Endothelial cell (in vitro differentiated cells): ENCODE measurements around the gene MBD3. TPM values are rescaled to one million over a fixed set of nuclear protein-coding genes. Genes with fewer than 3 reads are reported as not detected.

Experiments used
- DNase-seq: peaks from one replicate; pipeline ENCODE4 v3.0.0; 2021; ENCODE audit warnings: low spot score
- H3K27ac Mint-ChIP-seq: one replicate; pipeline ENCODE4 v1.8.0; 2021; ENCODE audit warnings: mixed read lengths, inconsistent platforms; ENCODE audit not compliant: unreplicated experiment
- H3K27me3 Mint-ChIP-seq: one replicate; pipeline ENCODE4 v1.8.0; 2021; ENCODE audit warnings: mild to moderate bottlenecking, moderate library complexity, mixed read lengths, inconsistent platforms; ENCODE audit not compliant: unreplicated experiment
- H3K36me3 Mint-ChIP-seq: one replicate; pipeline ENCODE4 v1.8.0; 2021; ENCODE audit warnings: mild to moderate bottlenecking, low read depth, mixed read lengths, inconsistent platforms; ENCODE audit not compliant: unreplicated experiment
- H3K4me1 Mint-ChIP-seq: one replicate; pipeline ENCODE4 v1.8.0; 2021; ENCODE audit warnings: mild to moderate bottlenecking, mixed read lengths, inconsistent platforms; ENCODE audit not compliant: unreplicated experiment
- H3K4me3 Mint-ChIP-seq: one replicate; pipeline ENCODE4 v1.8.0; 2021; ENCODE audit warnings: mild to moderate bottlenecking, mixed read lengths, inconsistent platforms; ENCODE audit not compliant: unreplicated experiment
- H3K9me3 Mint-ChIP-seq: one replicate; pipeline ENCODE4 v1.8.0; 2021; ENCODE audit warnings: mixed read lengths, inconsistent platforms; ENCODE audit not compliant: unreplicated experiment
- total RNA-seq: library from RNA; stranded (reverse); fragmentation: NEBNext Ultra II Directional; extraction: Animal tissue kit (Norgen Biotek cat#: 25700); gene quantifications from one replicate; pipeline ENCODE4 v1.2.1, GENCODE V29; 2021; ENCODE audit not compliant: unreplicated experiment
- TF ChIP-seq, protein P1 (sequence below): fragments of 200-600 bp; sonication (generic); IDR thresholded peaks from one replicate; pipeline ENCODE4 v1.5.0; 2021; ENCODE audit warnings: antibody characterized with exemption; ENCODE audit not compliant: unreplicated experiment

MBD3 gene
- total RNA-seq, 1 donor from 2014 or later, result 81.4 TPM

DNA sequence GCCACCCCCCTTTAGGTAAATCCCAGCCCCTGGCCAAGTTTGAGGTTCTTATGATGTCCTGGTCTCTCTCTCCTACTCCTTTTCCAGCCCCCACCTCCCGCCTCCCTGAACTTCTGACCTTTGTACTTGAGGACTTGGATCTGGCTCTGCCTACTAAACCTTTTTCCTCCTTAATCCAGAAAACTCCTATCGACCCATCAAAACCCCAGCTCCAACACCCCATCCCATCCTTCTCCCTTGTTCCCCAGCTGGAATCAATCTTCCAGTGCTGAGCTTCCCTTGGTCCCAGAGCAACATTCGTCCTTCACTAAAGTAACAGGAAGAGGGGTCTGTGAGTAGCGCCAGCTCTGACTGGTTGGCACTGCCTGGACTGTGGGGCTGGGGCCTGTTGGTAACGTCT, 29.9 kb upstream of the MBD3 start:
- TF ChIP-seq, protein P1, sequence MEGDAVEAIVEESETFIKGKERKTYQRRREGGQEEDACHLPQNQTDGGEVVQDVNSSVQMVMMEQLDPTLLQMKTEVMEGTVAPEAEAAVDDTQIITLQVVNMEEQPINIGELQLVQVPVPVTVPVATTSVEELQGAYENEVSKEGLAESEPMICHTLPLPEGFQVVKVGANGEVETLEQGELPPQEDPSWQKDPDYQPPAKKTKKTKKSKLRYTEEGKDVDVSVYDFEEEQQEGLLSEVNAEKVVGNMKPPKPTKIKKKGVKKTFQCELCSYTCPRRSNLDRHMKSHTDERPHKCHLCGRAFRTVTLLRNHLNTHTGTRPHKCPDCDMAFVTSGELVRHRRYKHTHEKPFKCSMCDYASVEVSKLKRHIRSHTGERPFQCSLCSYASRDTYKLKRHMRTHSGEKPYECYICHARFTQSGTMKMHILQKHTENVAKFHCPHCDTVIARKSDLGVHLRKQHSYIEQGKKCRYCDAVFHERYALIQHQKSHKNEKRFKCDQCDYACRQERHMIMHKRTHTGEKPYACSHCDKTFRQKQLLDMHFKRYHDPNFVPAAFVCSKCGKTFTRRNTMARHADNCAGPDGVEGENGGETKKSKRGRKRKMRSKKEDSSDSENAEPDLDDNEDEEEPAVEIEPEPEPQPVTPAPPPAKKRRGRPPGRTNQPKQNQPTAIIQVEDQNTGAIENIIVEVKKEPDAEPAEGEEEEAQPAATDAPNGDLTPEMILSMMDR, result no peak
- no peaks in the 10 kb centered on the region for H3K9me3 Mint-ChIP-seq
- H3K27ac Mint-ChIP-seq, result peak overlapping the region; percentile 53
- H3K36me3 Mint-ChIP-seq, result peaks cover 25% of the 10 kb centered on the region
- peaks cover 11% of the 10 kb centered on the region for H3K27me3 Mint-ChIP-seq
- DNase-seq, result no peak
- H3K4me1 Mint-ChIP-seq, result no peaks in the 10 kb centered on the region
- peak overlapping the region; percentile 73 for H3K4me3 Mint-ChIP-seq

- no peak overlapping the region for H3K4me3 Mint-ChIP-seq
- H3K36me3 Mint-ChIP-seq, result peaks cover 27% of the 10 kb centered on the region
- no peaks in the 10 kb centered on the region for H3K9me3 Mint-ChIP-seq
- H3K27ac Mint-ChIP-seq, result no peak overlapping the region
- DNase-seq, result no peak
- TF ChIP-seq, protein P1, result no peak
- H3K27me3 Mint-ChIP-seq, result peaks cover 11% of the 10 kb centered on the region
- no peaks in the 10 kb centered on the region for H3K4me1 Mint-ChIP-seq
These were observed 29.3 kb upstream of the MBD3 start for GRCh38 chr19:1622007-1622406.

GRCh38 chr19:1621574-1621973, 28.9 kb upstream of the MBD3 start:
- DNase-seq, result no peak
- Mint-ChIP-seq H3K27me3 (peaks cover 11% of the 10 kb centered on the region), H3K4me3 (no peak overlapping the region), H3K36me3 (peaks cover 32% of the 10 kb centered on the region), H3K4me1 (no peaks in the 10 kb centered on the region), H3K9me3 (no peaks in the 10 kb centered on the region), H3K27ac (no peak overlapping the region)
- TF ChIP-seq, protein P1, result no peak

- H3K4me1 Mint-ChIP-seq, result no peaks in the 10 kb centered on the region
- no peak for DNase-seq
- H3K27ac Mint-ChIP-seq, result no peak overlapping the region
- no peak overlapping the region for H3K4me3 Mint-ChIP-seq
- no peaks in the 10 kb centered on the region for H3K9me3 Mint-ChIP-seq
- peaks cover 35% of the 10 kb centered on the region for H3K36me3 Mint-ChIP-seq
- TF ChIP-seq, protein P1, result no peak
- peaks cover 11% of the 10 kb centered on the region for H3K27me3 Mint-ChIP-seq
These were observed 28.4 kb upstream of the MBD3 start for GRCh38 chr19:1621021-1621420.

- Mint-ChIP-seq H3K9me3 (no peaks in the 10 kb centered on the region), H3K4me1 (no peaks in the 10 kb centered on the region), H3K27me3 (peaks cover 11% of the 10 kb centered on the region), H3K36me3 (peaks cover 35% of the 10 kb centered on the region), H3K27ac (no peak overlapping the region), H3K4me3 (no peak overlapping the region)
- TF ChIP-seq, protein P1, result no peak
- DNase-seq, result no peak
These were observed 27.8 kb upstream of the MBD3 start for GRCh38 chr19:1620502-1620901.
